Femur (tissue), 1 donor: ENCODE data around the gene ATXN2L.
A peak's percentile ranks its signal among the peaks of the same experiment; 100 is the strongest.
"Not testable (repeated sequence)": the region's sequence is repeated elsewhere in the genome, so short reads cannot be mapped to it uniquely, and the experiment has no call there.

Experiments used
- DNase-seq: peaks from one replicate; pipeline ENCODE4 v3.0.0-alpha.2; 2017

Gene ATXN2L

DNA sequence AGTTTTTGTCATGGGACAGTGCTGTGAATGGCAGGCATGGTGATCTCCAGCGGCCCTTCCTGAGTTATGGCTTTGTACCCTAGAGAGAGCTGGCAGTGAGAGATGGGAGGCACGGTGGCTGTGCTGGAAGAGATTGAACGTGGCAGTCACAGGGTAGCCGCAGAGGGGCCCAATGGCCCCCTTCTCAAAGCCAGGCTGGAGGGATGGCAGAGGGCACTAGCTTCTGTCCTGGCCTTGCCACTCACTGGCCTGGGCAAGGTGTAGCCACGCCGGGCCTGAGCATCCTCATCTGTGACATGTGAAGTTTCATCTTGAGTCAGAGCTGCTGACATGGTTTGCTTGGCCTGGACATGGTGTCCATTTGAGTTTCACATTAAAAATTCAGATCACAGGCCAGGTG is 51.6 kb downstream of the ATXN2L start:
- DNase-seq: no peak

DNA sequence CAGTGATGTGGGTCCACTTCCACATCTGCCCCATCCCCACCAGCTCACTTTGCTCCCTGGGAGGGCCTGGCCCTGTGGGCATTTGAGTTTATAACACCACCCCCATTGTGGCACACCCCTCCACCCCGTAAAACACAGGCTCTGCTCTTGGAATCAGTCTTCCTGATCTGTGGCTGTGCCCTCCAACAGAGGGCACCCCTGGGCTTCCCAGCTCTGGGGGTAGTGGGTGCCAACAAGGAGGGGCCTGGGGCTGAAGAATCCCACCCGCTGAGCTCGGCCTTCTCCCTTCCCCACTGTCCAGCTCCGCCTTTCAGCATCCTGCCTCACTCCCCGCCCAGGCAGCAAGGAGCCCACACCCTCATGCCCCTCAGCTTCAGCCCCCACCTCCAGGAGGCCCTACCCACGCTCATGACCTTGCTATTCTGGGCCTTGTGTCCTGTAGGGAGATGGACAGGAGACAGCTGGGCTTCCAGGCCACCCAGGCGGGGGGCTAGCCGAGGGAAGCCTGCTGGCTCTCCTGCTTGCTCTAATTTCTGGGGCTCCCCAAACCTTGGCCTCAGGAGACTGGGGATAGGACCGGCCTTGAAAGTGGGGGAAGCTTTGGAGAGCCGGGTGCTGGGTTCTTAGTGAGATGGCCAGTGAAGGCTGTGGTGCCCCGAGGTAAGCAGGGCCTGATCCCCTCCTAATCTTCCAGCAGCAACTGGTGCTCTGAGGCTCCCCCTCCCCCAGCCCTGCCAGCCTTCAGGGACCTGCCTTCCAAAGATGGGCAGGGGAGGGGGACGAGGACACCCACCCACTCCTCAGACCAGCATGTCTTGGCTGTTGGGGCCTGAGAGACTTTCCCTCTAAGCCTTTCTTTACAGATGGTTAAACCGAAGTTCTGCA is 52.6 kb downstream of the ATXN2L start:
- peak; percentile 73 for DNase-seq

DNA sequence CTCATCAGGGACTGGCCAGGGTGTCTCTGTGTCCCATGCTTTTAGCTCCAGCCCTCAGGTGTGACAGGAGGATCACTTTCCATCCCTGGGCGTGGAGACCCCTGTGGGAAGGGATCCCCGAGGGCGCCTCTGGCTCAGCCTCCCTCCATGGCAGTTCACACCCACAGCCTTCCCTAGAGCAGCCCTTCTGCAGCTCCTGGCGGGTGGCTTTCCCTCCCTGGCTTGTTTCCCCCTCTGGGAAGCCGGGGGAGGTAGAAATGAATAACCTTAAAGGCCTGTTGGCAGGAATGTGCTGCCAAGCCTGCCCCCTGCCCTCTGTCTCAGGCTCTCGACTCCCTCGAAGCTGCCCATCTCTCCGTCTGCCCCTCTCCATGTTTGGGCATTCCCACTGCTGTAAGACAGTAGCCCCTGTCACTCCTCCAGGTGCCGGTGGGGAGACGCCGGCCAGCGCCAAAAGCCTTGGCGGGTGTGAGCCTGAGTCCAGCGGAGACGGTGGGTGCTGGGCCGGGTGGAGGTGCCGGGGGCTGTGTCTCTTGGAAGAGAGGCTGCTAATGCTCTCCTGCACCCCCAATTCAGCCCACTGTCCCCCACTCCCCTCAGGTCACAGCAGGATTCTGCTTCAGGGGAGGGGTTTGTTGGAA is 53.3 kb downstream of the ATXN2L start:
- DNase-seq: no peak

DNA sequence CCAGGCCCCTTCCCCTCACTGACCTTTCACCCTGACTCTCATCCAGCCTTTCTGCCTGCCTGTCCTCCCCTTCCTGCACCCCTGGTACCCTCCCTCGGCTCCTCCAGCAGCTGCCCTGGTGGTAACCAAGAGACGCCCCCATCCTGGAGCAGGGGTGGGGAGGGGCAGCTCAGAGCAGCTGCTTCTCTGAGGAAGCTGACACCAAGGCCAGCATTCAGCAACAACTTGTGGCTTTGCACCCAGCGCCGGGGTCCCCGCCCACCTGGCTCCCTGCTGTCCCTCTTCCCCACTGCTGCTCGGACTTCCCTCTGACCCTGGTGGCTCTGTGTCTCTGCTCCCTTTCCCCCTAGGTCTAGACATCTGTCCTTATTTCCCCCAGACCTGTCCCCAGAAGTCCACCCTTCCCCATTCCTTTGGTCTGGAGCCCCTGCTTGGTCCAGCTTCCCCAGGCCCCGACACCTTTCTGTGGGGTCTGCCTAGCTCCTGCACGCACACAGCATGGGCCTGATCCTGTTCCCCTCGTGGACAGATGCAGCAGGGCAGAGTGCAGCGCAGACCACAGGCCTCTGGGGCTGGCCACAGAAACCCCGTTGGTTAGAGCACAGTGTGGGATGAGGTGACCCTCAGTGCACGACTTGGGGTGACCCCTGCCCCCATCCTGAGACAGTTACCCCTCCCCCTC is 54.3 kb downstream of the ATXN2L start:
- peak; percentile 59 for DNase-seq

DNA sequence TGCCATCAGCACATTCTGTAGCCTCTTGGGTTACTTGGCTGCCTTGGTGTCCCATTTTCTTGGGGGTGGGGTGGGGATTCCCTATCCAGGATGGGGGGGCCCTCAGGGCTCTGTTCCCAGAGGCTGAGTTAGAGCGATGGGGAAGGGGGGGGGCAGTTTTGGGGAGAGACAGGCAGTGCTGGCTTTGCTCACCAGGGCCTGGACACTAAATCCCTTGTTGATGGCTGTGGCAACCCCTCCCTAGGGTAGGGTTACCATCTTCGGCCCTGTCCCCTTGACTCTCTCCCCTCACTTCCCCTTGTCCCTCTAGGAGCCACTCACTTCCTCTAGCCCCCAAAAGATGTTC is 54.8 kb downstream of the ATXN2L start:
- no peak for DNase-seq

DNA sequence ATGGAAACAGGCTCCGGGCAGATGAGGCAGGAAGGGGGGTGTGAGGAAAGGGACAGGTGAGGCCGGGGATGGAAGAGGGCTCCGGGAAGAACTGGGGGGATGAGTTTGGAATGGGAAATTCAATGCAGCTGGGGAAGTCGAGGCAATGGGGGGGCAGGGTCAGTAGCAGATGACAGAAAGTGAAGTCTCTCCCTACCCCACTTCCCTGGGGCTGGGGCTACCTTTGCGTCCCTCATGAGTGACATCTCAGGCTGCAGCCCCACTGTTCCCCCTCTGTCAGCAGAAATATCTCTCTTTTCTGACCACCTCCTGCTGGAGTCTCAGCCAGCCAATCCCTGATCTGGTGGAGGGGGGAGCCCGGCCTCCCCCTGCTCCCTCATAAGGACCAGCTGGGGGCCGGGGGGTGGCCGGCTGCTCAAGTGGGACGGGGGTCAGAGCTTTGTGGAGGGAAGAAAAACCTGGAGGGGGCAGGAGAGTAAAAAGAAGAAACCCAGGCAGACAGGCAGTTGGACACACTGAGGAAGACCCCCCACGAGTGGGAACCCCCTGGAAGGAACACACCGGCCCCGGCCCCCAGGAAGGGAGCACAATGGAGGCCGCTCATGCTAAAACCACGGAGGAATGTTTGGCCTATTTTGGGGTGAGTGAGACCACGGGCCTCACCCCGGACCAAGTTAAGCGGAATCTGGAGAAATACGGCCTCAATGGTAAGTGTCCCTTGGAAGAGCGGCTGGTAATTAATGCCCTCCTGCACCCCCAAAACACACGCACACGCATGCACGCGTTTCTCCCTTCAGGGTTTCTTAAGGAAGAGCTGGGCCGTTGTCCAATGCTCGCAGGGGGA is 55.5 kb downstream of the ATXN2L start, which contains the start of gene ATP2A1:
Gene ATP2A1, plus strand, starts transcription at position 406 of the 844 bp plus-strand sequence. Its CDS starts 184 bp downstream, at position 590.
- no peak for DNase-seq

DNA sequence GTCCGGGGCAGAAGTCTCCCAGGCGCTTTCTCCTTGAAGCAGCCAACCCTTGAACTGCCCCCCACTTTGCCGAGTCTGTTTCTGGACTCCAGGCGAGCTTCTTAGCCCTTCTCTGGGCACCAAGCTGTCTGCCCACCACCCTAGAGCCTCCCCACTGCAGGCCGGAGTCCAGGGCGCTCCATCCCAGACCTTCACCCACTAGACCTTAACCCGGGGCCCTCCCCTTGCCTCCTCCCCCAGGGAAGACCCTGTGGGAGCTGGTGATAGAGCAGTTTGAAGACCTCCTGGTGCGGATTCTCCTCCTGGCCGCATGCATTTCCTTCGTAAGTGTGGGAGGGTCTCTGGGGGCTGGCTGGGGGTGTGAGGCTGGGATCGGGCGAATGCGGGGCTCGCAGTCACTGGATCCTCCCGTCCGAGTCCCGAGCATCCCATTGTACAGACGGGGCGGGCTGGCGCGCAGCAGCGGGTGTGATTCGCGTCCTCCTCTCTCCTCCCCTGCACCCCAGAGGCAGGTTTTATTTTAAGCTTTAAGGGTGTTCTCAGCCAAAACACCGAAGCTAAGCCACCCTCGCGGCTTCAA is 56.6 kb downstream of the ATXN2L start:
- peak; percentile 52 for DNase-seq

DNA sequence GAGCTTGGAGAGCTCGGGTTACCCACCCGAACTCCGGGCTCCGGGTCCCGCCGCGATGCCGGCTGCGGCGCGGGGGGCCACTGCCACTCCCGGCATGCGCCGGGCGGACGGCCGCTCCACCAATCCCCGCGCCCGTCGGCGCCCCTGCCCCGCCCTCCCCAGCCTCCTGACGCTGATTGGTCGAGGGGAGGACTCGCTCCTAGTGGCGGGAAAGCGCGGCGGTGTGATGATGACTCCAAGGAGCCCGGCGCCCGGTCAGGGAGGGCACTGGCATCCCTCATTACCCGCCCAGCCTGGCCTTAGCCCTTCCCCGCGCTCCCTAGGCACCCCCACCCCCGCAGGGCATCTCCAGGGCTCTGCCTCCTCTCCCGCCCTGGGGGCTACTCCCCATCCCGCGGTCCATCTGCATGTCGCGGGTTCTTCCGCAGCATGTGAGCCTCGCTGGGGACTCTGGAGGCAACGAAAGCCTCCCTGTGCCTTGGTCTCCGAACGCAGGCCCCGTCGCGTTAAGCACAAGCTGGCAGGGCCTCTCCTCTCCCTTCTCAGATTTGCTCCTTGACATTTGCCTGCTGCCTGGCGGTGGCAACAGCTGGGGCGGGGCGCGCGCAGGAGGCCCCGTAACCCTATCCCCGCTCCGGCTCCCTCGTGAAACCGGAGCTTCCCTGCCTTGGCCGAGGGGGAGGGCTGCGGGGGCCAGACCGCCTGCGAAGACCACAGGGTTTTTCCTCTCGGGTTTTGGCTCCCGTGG is 57.2 kb downstream of the ATXN2L start:
- peak; percentile 93 for DNase-seq

DNA sequence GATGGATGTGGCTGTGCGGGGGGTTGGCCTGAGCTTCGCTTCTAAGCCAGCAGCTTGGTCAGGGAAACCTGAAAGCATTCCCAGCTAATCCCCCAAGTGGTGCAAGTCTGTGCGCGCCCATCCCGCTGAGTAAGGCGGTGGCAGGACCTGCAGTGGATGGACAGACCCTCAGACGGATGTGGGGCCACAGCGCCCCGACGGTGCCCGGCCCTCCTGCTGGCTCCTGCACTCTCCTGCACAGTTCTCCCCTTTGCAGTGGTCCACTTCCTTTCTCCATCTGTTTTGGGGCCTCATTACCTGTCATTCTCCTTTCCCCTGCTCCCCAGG is 57.8 kb downstream of the ATXN2L start:
- DNase-seq: no peak

DNA sequence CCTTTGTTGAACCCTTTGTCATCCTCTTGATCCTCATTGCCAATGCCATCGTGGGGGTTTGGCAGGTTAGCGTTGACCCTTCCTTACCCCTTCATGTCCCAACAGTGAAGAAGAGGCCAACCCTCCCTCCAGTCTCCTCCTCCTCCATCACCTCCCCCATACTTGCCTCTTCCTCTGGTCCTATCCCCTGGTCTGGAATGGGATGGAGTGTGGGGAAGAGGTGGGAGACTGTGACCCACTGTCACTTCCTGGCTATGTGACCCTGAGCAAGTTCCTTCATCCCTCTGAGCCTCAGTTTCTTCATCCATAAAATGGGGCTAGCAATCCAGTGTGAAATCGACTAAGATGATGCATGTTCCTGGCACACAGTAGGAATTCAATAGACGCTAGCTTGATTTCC is 58.2 kb downstream of the ATXN2L start:
- no peak for DNase-seq

DNA sequence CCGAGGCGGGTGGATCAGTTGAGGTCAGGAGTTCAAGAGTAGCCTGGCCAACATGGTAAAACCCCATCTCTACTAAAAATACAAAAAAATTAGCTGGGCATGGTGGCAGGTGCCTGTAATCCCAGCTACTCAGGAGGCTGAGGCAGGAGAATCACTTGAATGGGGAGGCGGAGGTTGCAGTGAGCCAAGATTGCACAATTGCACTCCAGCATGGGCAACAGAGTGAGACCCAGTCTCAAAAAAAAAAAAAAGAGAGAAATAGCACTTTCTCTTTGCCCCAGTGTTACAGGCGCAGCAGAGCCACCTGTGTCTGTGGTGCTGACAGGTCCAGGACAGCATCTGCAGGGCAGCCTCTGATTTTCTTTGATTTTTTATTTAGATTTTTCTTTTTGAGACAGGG is 58.8 kb downstream of the ATXN2L start:
- DNase-seq: not testable (repeated sequence)

DNA sequence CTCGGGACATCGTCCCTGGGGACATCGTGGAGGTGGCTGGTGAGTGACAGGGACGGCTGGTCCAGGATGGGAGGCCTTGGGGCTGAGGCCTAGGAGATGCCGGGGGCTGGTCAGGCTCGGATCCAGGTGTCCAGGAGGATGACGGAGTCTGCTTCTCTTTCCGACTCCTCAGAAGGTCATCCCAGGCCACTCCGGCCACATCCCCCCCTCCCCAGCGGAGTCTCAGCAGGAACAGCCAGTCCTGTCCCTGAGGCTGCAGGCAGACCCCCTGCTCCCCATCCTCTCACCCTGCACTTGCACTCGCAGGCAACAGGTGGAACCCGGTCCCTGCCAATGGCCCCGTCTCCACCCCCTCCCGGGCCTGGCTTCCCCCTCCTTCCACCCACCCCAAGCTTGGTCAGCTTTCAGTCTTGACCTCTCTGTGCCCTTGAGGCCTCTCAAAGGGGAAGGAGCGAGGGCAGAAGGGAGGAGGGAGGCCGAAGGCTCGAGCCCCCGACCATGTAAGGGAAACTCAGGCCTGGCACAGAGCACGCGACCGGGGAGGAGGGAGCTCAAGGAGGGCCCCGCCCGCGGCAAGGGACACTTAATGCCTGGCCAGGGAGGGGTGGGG is 59.9 kb downstream of the ATXN2L start:
- peak; percentile 73 for DNase-seq

DNA sequence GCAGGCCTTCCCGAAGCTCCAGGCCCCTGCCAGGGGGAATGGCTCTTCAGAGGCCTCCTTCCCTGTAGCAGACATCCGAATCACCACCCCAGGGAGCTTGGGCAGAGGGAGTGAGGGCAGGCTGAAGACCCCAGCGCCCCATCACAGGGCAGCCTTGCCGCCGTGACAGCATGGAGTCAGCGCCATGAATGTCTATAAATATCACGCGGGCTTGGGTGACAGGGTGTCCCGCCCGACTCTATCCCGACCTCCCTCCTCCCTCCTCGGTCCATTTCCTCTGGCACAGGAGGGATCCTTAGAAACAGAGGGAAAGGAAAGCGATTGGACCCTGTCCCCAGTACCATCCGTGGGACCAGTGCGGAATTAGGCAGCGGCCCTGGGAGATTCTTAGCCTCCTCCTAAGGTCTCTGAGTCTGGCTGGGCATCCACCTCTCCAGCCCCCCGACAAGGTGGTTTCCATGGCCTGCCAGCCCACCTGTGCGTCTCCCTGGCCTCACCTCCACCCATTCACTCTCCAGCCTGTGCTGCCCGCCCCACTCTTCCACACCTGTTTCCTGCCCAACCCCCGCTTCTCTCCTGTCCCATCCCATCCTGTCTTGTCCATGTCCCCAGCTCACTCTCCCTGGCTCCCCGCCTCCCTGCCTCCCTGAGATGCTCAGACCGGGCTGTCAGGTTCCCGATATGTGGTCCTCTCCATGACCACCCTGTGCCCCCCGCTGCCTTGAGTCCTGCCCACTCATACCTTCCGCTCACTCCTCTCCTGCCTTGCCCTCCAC is 60.6 kb downstream of the ATXN2L start:
- DNase-seq: no peak

DNA sequence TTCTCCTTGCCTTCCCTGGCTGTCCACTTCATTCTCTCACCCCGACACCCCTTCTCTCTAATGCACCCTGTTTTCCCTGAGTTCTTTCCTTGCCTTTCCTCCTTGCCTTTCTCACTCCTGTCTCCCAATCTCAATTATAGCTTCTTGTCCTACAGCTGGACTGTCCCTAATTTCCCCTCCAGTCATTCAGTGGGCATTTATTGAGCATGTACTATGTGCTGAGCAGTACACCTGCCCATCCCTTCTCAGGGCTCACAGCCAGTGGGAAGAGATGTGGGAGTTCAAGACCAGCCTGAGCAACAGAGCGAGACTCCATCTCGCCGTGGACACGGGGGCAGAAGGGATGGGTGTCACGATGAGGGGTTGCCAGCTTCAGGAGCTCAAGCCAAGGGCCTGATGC is 61.2 kb downstream of the ATXN2L start:
- DNase-seq: no peak
